Heart left ventricle (tissue), 16 donors: Measurements from ENCODE around the gene FPR1. TPM values are rescaled to one million over a fixed set of nuclear protein-coding genes. Genes with fewer than 3 reads are reported as not detected.
A peak's percentile ranks its signal among the peaks of the same experiment; 100 is the strongest.

ENCODE experiments used
- ATAC-seq, 4 donors: fragments of 200-7000 bp; cut with Tn5 transposase; one replicate each; pipeline ENCODE4 v1.9.1; 2020 to 2022; ENCODE audit warnings: moderate library complexity in 4 of 4, mild to moderate bottlenecking in 3 of 4, moderate number of reproducible peaks in 1 of 4
- DNase-seq, 5 donors: peaks; one replicate each; pipeline ENCODE4 v3.0.0-alpha.2; 2020
- H3K27ac ChIP-seq, 12 donors: fragments of 200-600 bp; sonication (generic) in 4 of 12; one replicate each; pipeline versions ENCODE4 v1.5.0 to v1.8.0; 2016 to 2022; ENCODE audit warnings: mild to moderate bottlenecking in 2 of 12
- H3K27me3 ChIP-seq, 9 donors: fragments of 200-600 bp; sonication (generic) in 2 of 9; one replicate each; pipeline versions ENCODE4 v1.5.1 to v1.8.0; 2016 to 2022; ENCODE audit warnings: mild to moderate bottlenecking in 3 of 9
- H3K36me3 ChIP-seq, 9 donors: fragments of 200-600 bp; sonication (generic) in 2 of 9; one replicate each; pipeline versions ENCODE4 v1.5.0 to v1.8.0; 2018 to 2022; ENCODE audit warnings: mild to moderate bottlenecking in 2 of 9
- H3K4me1 ChIP-seq, 12 donors: fragments of 200-600 bp; sonication (generic) in 4 of 12; one replicate each; pipeline versions ENCODE4 v1.5.0 to v1.8.0; 2016 to 2022; ENCODE audit warnings: mild to moderate bottlenecking in 3 of 12
- H3K4me3 ChIP-seq, 12 donors: fragments of 200-600 bp; sonication (generic) in 4 of 12; one replicate each; pipeline versions ENCODE4 v1.5.0 to v1.8.0; 2017 to 2022; ENCODE audit warnings: mild to moderate bottlenecking in 9 of 12, moderate library complexity in 4 of 12
- H3K9me3 ChIP-seq, 12 donors: fragments of 200-600 bp; sonication (generic) in 4 of 12; one replicate each; pipeline versions ENCODE4 v1.5.0 to v1.8.0; 2016 to 2022; ENCODE audit warnings: mild to moderate bottlenecking in 1 of 12
- CTCF ChIP-seq, 12 donors: fragments of 200-600 bp; sonication (generic) in 4 of 12; IDR thresholded peaks; one replicate each; pipeline versions ENCODE4 v1.5.0 to v1.8.0; 2018 to 2022; ENCODE audit warnings: antibody characterized with exemption in 12 of 12, mild to moderate bottlenecking in 5 of 12
- POLR2A ChIP-seq, 2 donors: fragments of 450-650 bp; IDR thresholded peaks; one replicate each; pipeline ENCODE4 v1.6.1; 2017; ENCODE audit warnings: antibody characterized with exemption in 2 of 2, mild to moderate bottlenecking in 2 of 2, moderate library complexity in 2 of 2
- WGBS, 4 donors: extraction: QIAGEN DNeasy Blood & Tissue Kit in 2 of 4; methylation state at CpG; one replicate each; pipeline versions ENCODE4 v1.1.5 to v1.1.7; 2013 to 2018; 5-methylcytosine and 5-hydroxymethylcytosine counted together
- intact Hi-C, 10 donors: fragments of 100-400 bp; cut with DNase I; formaldehyde crosslinking; loops; one replicate each; pipeline versions ENCODE4 v1.11.1 to v1.14.2; 2022
- polyA plus RNA-seq, 2 donors: library from polyadenylated mRNA; stranded (reverse); fragments of 200-250 nt; gene quantifications; one replicate each; pipeline ENCODE4 v1.2.3, GENCODE V29; 2013
- total RNA-seq, 9 donors: library from RNA; depleted of rRNA in 2 of 9; stranded (reverse); fragments of >200 nt in 2 of 9; fragmentation: NEBNext Ultra II Directional in 3 of 9; extraction: Animal tissue kit (Norgen Biotek cat#: 25700) in 3 of 9; gene quantifications; one replicate each; pipeline versions ENCODE4 v1.1.0 to v1.2.4, GENCODE V29; 2016 to 2023
- donor health status: ischemic (EF 13 %, LVEDD 7.1; RV severe dilation, severe dysfunction).
- donor health status: healthy with polysubstance abuse.
- donor health status: DM: no; HTN: yes; CAD: no.
- donor health status: DM: no; HTN: no; CAD: no.
- donor health status: ischemic (EF 25% LVEDD 6.9; RV normal size, moderate dysfunction).
- donor health status: ischemic (EF 25% LVEDD 5.7; RV mildly dilated, moderate dysfunction).
- donor health status: healthy.
- donor health status: DM: yes; HTN: yes; CAD: no.
- donor health status: ischemic (EF 35%, LVEDD 5.7; RV mildly dilated, moderate dysfunction).
- donor health status: nonischemic (EF 11% LVEDD 7.7; RV severe dilation, severe dysfunction).
- donor health status: DM: yes; HTN: yes; CAD: no.
- donor health status: PGD.
- donor health status: ischemic (EF 29% LVEDD 5.4; RV normal size, mild dysfunction).
- donor health status: nonischemic (EF 23%, LVEDD 6.1; RV moderate dilation, normal function).

The FPR1 gene
- total and polyA plus RNA-seq, 11 donors = 0.15 to 39.4 (median 4.7) TPM

GRCh38 chr19:51754109-51754508, 2.4 kb upstream of the FPR1 start:
- H3K9me3 ChIP-seq = no peaks in the 10 kb centered on the region
- DNase-seq (no peak), ATAC-seq (peak in 3 of 4 donors; percentile 38 to 78 (median 78))
- H3K4me3 ChIP-seq = no peak overlapping the region
- intact Hi-C loops = no loop called here
- no peaks in the 10 kb centered on the region for H3K36me3 ChIP-seq
- H3K27ac ChIP-seq = peak overlapping the region in 5 of 12 donors; percentile 34 to 92 (median 48)
- H3K27me3 ChIP-seq = peaks cover 0 to 3% (median 0%) of the 10 kb centered on the region in 9 donors
- TF ChIP-seq CTCF (IDR thresholded peaks at IDR 0.05) (no peak), POLR2A (IDR thresholded peaks at IDR 0.05) (no peak)
- peaks cover 0 to 35% (median 0%) of the 10 kb centered on the region in 12 donors for H3K4me1 ChIP-seq
- WGBS, 4 donors = 75 to 92% (median 85%) methylated on average over 6 of the region's 6 CpGs

- Histone ChIP-seq H3K9me3 (no peaks in the 10 kb centered on the region), H3K27me3 (no peaks in the 10 kb centered on the region), H3K36me3 (peaks cover 0 to 11% (median 0%) of the 10 kb centered on the region in 9 donors), H3K4me3 (peak overlapping the region in 5 of 12 donors; percentile 19 to 54 (median 32)), H3K4me1 (peaks cover 0 to 48% (median 0%) of the 10 kb centered on the region in 12 donors), H3K27ac (peak overlapping the region in 2 of 12 donors; percentile 48 to 92)
- ATAC-seq (no peak), DNase-seq (no peak)
- no peak for TF ChIP-seq CTCF (IDR thresholded peaks at IDR 0.05)
- TF ChIP-seq POLR2A (IDR thresholded peaks at IDR 0.05) = no peak
- intact Hi-C loops = no loop called here
- 78 to 82% (median 80%) methylated on average over 7 of the region's 7 CpGs for WGBS, 4 donors
Measured at GRCh38 chr19:51750400-51751094, 1.1 kb downstream of the FPR1 start.

DNA sequence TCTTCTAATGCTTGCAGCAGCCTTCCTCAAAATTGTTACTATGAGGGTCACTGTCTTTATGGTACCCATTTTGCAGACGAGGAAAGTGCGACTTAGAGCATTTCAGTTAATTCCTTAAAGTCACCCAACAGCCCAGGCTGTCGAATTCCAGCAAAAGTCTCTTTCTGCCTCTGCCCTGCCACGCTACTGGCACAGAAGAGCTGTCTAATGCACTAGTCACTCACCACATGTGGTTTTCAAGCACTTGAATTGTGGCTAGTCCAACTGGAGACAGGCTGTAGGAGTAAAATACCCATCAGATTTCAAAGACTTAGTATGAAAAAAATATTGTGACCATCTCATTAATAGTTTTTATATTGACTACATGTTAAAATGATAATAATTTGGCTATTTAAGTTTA, 1.7 kb downstream of the FPR1 start:
- H3K36me3 ChIP-seq = peaks cover 0 to 11% (median 0%) of the 10 kb centered on the region in 9 donors
- peak overlapping the region in 1 of 12 donors; percentile 42 for H3K27ac ChIP-seq
- H3K4me1 ChIP-seq = peaks cover 0 to 44% (median 0%) of the 10 kb centered on the region in 12 donors
- H3K9me3 ChIP-seq = no peaks in the 10 kb centered on the region
- H3K27me3 ChIP-seq = no peaks in the 10 kb centered on the region
- WGBS, 4 donors = 72 to 79% (median 73%) methylated on average over 4 of the region's 4 CpGs
- peak overlapping the region in 2 of 12 donors; percentile 37 to 54 for H3K4me3 ChIP-seq
- intact Hi-C loops = no loop called here
- ATAC-seq (no peak), DNase-seq (no peak)
- TF ChIP-seq CTCF (IDR thresholded peaks at IDR 0.05) = no peak
- TF ChIP-seq POLR2A (IDR thresholded peaks at IDR 0.05) = no peak

GRCh38 chr19:51746731-51747130, 4.9 kb downstream of the FPR1 start:
- peaks cover 0 to 16% (median 0%) of the 10 kb centered on the region in 9 donors for H3K27me3 ChIP-seq
- H3K9me3 ChIP-seq = no peaks in the 10 kb centered on the region
- no peak overlapping the region for H3K4me3 ChIP-seq
- peaks cover 0 to 11% (median 0%) of the 10 kb centered on the region in 9 donors for H3K36me3 ChIP-seq
- H3K4me1 ChIP-seq = peaks cover 0 to 16% (median 0%) of the 10 kb centered on the region in 12 donors
- H3K27ac ChIP-seq = no peak overlapping the region
- intact Hi-C loops = no loop called here
- 66 to 73% (median 67%) methylated on average over 7 of the region's 7 CpGs for WGBS, 4 donors
- TF ChIP-seq CTCF (IDR thresholded peaks at IDR 0.05) (no peak), POLR2A (IDR thresholded peaks at IDR 0.05) (no peak)
- ATAC-seq (no peak), DNase-seq (no peak)
